ENCODE data around the gene SUDS3.

GRCh38 chr12:118350908-118351559 is 25.3 kb upstream of the SUDS3 start:
- TF ChIP-seq CTCF (conservative IDR thresholded peaks at IDR 0.05 in 1 of 2, IDR thresholded peaks at IDR 0.05 in 1 of 2; ENCODE audit: extremely low read depth in 1 of 2, insufficient read depth in 1 of 2, low read depth in 1 of 2, low read length in 2 of 2): no peak
- no peak for TF ChIP-seq EZH2 (IDR thresholded peaks at IDR 0.05; ENCODE audit: borderline replicate concordance, low read length)

Data from mammary epithelial cell (primary cell).